HCT116 (cell line): Measurements from ENCODE around the gene WNT5B. TPM values are rescaled to one million over a fixed set of nuclear protein-coding genes. Genes with fewer than 3 reads are reported as not detected.

Source experiments
- ATAC-seq: fragments of 200-7000 bp; cut with Tn5 transposase; 2 replicates; pipeline ENCODE4 v1.9.1; 2020; ENCODE audit warnings: mild to moderate bottlenecking, moderate library complexity
- BruUV-seq: library from RNA; stranded (reverse); fragments of 400-500 nt; replicated peaks from 2 replicates; lab custom pipeline; 2021; lab: Mats Ljungman, UMichigan
- CTCF ChIA-PET: fragments of 300-600 bp; sonication (Branson Sonifier 250); formaldehyde crosslinking; loops from one replicate; lab custom pipeline; 2021; ENCODE audit warnings: antibody characterized with exemption; lab: Charles Lee
- POLR2A ChIA-PET: fragments of 300-600, 350-600 bp; sonication (Branson Sonifier 250); formaldehyde crosslinking; loops from one replicate; lab custom pipeline; 2021; ENCODE audit warnings: antibody characterized with exemption; lab: Charles Lee
- RAD21 ChIA-PET, 2 experiments: fragments of 300-600 bp; sonication (Branson Sonifier 250); formaldehyde crosslinking; loops; one replicate each; lab custom pipeline; 2023; ENCODE audit warnings: low total read pairs in 2 of 2; ENCODE audit not compliant: uncharacterized antibody in 2 of 2, unreplicated experiment in 2 of 2, low non-redundant PET in 1 of 2; lab: Charles Lee
- DNase-seq: peaks from one replicate; pipeline ENCODE4 v3.0.0-alpha.2; 2010; ENCODE audit warnings: low read depth, low spot score
- H2AFZ ChIP-seq: fragments of 200-600 bp; shearing (Covaris generic), sonication (generic); 2 replicates; pipeline ENCODE4 v1.6.1; 2017; ENCODE audit warnings: low read depth, mixed run types, mixed read lengths, antibody characterized with exemption, low read length; ENCODE audit not compliant: poor library complexity, severe bottlenecking
- H3K27ac ChIP-seq: 2 replicates; pipeline ENCODE4 v1.5.1; 2012; ENCODE audit warnings: low read depth, low read length
- H3K27me3 ChIP-seq: fragments of 200-600 bp; sonication (generic); 2 replicates; pipeline ENCODE4 v1.6.1; 2016; ENCODE audit warnings: mixed run types, low read length, mixed read lengths; ENCODE audit not compliant: insufficient read depth
- H3K36me3 ChIP-seq, 2 experiments: fragments of 200-500 bp in 1 of 2; fragments of 200-600 bp in 1 of 2; sonication (Bioruptor generic) in 1 of 2; sonication (generic) in 1 of 2; 2 replicates each; pipeline versions ENCODE4 v1.5.1 to v1.6.1; 2014 to 2016; ENCODE audit warnings: low read length in 2 of 2, inconsistent platforms in 1 of 2, mixed read lengths in 1 of 2, mixed run types in 1 of 2; ENCODE audit not compliant: insufficient read depth in 2 of 2, control insufficient read depth in 1 of 2
- H3K4me1 ChIP-seq, 2 experiments: fragments of 200-600 bp in 1 of 2; sonication (generic) in 1 of 2; 2 replicates each; pipeline versions ENCODE4 v1.5.1 to v1.6.1; 2012 to 2017; ENCODE audit warnings: low read length in 2 of 2, inconsistent platforms in 1 of 2, mild to moderate bottlenecking in 1 of 2, mixed read lengths in 1 of 2, mixed run types in 1 of 2, moderate library complexity in 1 of 2; ENCODE audit not compliant: insufficient read depth in 2 of 2, control insufficient read depth in 1 of 2
- H3K4me2 ChIP-seq: fragments of 200-600 bp; sonication (generic); 2 replicates; pipeline ENCODE4 v1.6.1; 2017; ENCODE audit warnings: mixed run types, low read length, mixed read lengths
- H3K4me3 ChIP-seq, 2 experiments: fragments of 200-600 bp in 1 of 2; sonication (generic) in 1 of 2; replicated peaks in 1 of 2; 2 replicates each; pipeline ENCODE4 v1.5.1; 2011 to 2016; ENCODE audit warnings: low read length in 2 of 2, control low read depth in 1 of 2, low read depth in 1 of 2, mild to moderate bottlenecking in 1 of 2, mixed read lengths in 1 of 2, mixed run types in 1 of 2
- H3K79me2 ChIP-seq: fragments of 200-600 bp; sonication (generic); 2 replicates; pipeline ENCODE4 v1.6.1; 2017; ENCODE audit warnings: mild to moderate bottlenecking, mixed run types, low read length, moderate library complexity, mixed read lengths; ENCODE audit not compliant: insufficient read depth
- H3K9ac ChIP-seq: fragments of 200-600 bp; sonication (generic); 2 replicates; pipeline ENCODE4 v1.6.1; 2016; ENCODE audit warnings: low read length, mixed read lengths
- H3K9me2 ChIP-seq: fragments of 200-600 bp; sonication (generic), shearing (Covaris generic); 2 replicates; pipeline ENCODE4 v1.6.1; 2017; ENCODE audit warnings: mixed run types, mild to moderate bottlenecking, moderate library complexity; ENCODE audit not compliant: insufficient read depth
- H3K9me3 ChIP-seq, 2 experiments: fragments of 200-500 bp in 1 of 2; fragments of 200-600 bp in 1 of 2; sonication (Bioruptor generic) in 1 of 2; sonication (generic) in 1 of 2; 2 replicates each; pipeline ENCODE4 v1.6.1; 2014 to 2017; ENCODE audit warnings: low read length in 2 of 2, mixed read lengths in 2 of 2, inconsistent platforms in 1 of 2, low read depth in 1 of 2, mild to moderate bottlenecking in 1 of 2, mixed run types in 1 of 2, moderate library complexity in 1 of 2; ENCODE audit not compliant: control insufficient read depth in 1 of 2, insufficient read depth in 1 of 2
- H4K20me1 ChIP-seq: fragments of 200-600 bp; sonication (generic), shearing (Covaris generic); 2 replicates; pipeline ENCODE4 v1.6.1; 2017; ENCODE audit warnings: mixed run types, mild to moderate bottlenecking, moderate library complexity; ENCODE audit not compliant: insufficient read depth
- EZH2phosphoT487 ChIP-seq: fragments of 200-600 bp; IDR thresholded peaks from 2 replicates; pipeline ENCODE4 v1.6.1; 2018; ENCODE audit warnings: antibody characterized with exemption, borderline replicate concordance
- FOSL1 ChIP-seq: IDR thresholded peaks from 2 replicates; pipeline ENCODE4 v1.6.1; 2012; ENCODE audit warnings: low read depth
- POLR2A ChIP-seq: IDR thresholded peaks from 2 replicates; pipeline ENCODE4 v1.7.0; 2011; ENCODE audit warnings: borderline replicate concordance; ENCODE audit not compliant: insufficient read depth, insufficient read length; ENCODE audit errors: extremely low read depth
- POLR2AphosphoS5 ChIP-seq: IDR thresholded peaks from 2 replicates; pipeline ENCODE4 v1.6.1; 2011; ENCODE audit warnings: mild to moderate bottlenecking, low read depth, low read length, moderate library complexity
- SRF ChIP-seq: IDR thresholded peaks from 2 replicates; pipeline ENCODE4 v1.6.1; 2012; ENCODE audit warnings: low read depth
- TCF7L2 ChIP-seq: IDR thresholded peaks from 2 replicates; pipeline ENCODE4 v1.7.0; 2011; ENCODE audit warnings: borderline replicate concordance, inconsistent platforms; ENCODE audit not compliant: insufficient read depth, insufficient read length; ENCODE audit errors: extremely low read depth
- YY1 ChIP-seq: IDR thresholded peaks from 2 replicates; pipeline ENCODE4 v1.6.1; 2011; ENCODE audit warnings: low read length, low read depth, moderate library complexity, mild to moderate bottlenecking; ENCODE audit not compliant: insufficient replicate concordance; ENCODE audit errors: extremely low read depth
- ZNF274 ChIP-seq: fragments of 200-500 bp; sonication (Bioruptor generic); IDR thresholded peaks from 2 replicates; pipeline ENCODE4 v1.6.1; 2014; ENCODE audit warnings: mild to moderate bottlenecking, low read depth, low read length, inconsistent platforms
- intact Hi-C: fragments of 100-400 bp; cut with micrococcal nuclease; formaldehyde crosslinking; loops from 2 replicates; pipeline ENCODE4 v1.10.0; 2022
- total RNA-seq: library from RNA; stranded (reverse); gene quantifications from one replicate; pipeline ENCODE4 v1.2.1, GENCODE V29; 2021; ENCODE audit not compliant: unreplicated experiment
- TF ChIP-seq, protein P1 (sequence below): IDR thresholded peaks from 2 replicates; pipeline ENCODE4 v1.6.1; 2012
- TF ChIP-seq, protein P2 (sequence below): IDR thresholded peaks from 2 replicates; pipeline ENCODE4 v1.6.1; 2011; ENCODE audit warnings: mild to moderate bottlenecking, low read length, moderate library complexity; ENCODE audit not compliant: insufficient replicate concordance; ENCODE audit errors: extremely low read depth

The WNT5B gene
- total RNA-seq, 1 experiment from 2014 or later: 0.52 TPM

DNA sequence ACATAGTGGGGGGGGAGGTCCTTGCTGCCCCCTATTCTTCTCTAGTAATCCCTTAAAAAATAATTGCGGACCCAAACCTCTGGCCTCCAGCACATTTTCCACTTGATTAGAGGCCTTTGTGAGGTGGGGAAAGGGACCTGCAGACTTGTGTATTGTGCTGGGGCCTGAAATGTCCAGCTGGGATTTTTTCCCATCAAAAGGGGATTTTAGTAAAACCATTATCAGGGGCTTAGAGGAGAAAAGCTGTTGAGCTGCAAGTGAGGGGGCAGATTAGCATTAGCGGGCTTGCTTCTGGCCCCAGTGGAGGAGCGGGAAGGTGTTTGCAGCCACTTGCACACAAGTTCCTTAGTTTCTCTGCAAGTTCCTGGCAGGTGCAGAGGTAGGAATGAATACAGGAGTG is 48.5 kb upstream of the WNT5B start:
- Histone ChIP-seq H2AFZ (no peak overlapping the region), H3K4me2 (no peak overlapping the region), H3K4me3 (no peak overlapping the region), H3K36me3 (no peaks in the 10 kb centered on the region), H3K27me3 (no peaks in the 10 kb centered on the region), H3K9me2 (no peaks in the 10 kb centered on the region), H3K79me2 (no peaks in the 10 kb centered on the region), H3K9me3 (no peaks in the 10 kb centered on the region), H3K27ac (no peak overlapping the region), H3K4me1 (peaks cover 2 to 4% of the 10 kb centered on the region in 2 experiments; a peak in 1 of 4 replicates), H3K9ac (no peak overlapping the region), H4K20me1 (no peaks in the 10 kb centered on the region)
- TF ChIP-seq, protein P1, sequence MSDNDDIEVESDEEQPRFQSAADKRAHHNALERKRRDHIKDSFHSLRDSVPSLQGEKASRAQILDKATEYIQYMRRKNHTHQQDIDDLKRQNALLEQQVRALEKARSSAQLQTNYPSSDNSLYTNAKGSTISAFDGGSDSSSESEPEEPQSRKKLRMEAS: no peak
- TF ChIP-seq EZH2phosphoT487: no peak
- no peak for TF ChIP-seq POLR2A
- TF ChIP-seq, protein P2, sequence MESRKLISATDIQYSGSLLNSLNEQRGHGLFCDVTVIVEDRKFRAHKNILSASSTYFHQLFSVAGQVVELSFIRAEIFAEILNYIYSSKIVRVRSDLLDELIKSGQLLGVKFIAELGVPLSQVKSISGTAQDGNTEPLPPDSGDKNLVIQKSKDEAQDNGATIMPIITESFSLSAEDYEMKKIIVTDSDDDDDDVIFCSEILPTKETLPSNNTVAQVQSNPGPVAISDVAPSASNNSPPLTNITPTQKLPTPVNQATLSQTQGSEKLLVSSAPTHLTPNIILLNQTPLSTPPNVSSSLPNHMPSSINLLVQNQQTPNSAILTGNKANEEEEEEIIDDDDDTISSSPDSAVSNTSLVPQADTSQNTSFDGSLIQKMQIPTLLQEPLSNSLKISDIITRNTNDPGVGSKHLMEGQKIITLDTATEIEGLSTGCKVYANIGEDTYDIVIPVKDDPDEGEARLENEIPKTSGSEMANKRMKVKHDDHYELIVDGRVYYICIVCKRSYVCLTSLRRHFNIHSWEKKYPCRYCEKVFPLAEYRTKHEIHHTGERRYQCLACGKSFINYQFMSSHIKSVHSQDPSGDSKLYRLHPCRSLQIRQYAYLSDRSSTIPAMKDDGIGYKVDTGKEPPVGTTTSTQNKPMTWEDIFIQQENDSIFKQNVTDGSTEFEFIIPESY: no peak
- no peak for TF ChIP-seq ZNF274
- TF ChIP-seq TCF7L2: no peak
- TF ChIP-seq SRF: no peak
- no peak for TF ChIP-seq YY1
- no peak for TF ChIP-seq POLR2AphosphoS5
- TF ChIP-seq FOSL1: no peak
- no TSS peak for BruUV-seq
- ChIA-PET RAD21 (no interaction called here), POLR2A (no interaction called here), CTCF (interaction anchor here (5.1 kb wide), 1 partner anchor 463 kb away, joined by 180 read pairs; no protein-coding TSS in a partner anchor)
- intact Hi-C loops: loop anchor here (5.0 kb wide), 1 partner anchor 633 kb away; the partner anchor contains the start of gene RAD52
- no peak for ATAC-seq
- DNase-seq: no peak
